Measurements from ENCODE around the gene AKAP8L.
"Not testable (repeated sequence)": the region's sequence is repeated elsewhere in the genome, so short reads cannot be mapped to it uniquely, and the experiment has no call there.

The AKAP8L gene

GRCh38 chr19:15417699-15418098 is 1.1 kb downstream of the AKAP8L start:
- DNase-seq = no peak

- DNase-seq = no peak
These were observed 6.0 kb downstream of the AKAP8L start for GRCh38 chr19:15412832-15413231.

- DNase-seq = not testable (repeated sequence)
These were observed 7.4 kb downstream of the AKAP8L start for GRCh38 chr19:15411351-15411750.

GRCh38 chr19:15404780-15405211 is 14.0 kb downstream of the AKAP8L start:
- DNase-seq = no peak

- no peak for DNase-seq
These were observed 14.6 kb downstream of the AKAP8L start for GRCh38 chr19:15404097-15404779.

GRCh38 chr19:15403151-15403531 is 15.6 kb downstream of the AKAP8L start:
- no peak for DNase-seq

- DNase-seq = no peak
These were observed 16.2 kb downstream of the AKAP8L start for GRCh38 chr19:15402411-15403150.

GRCh38 chr19:15401397-15401710 is 17.4 kb downstream of the AKAP8L start:
- DNase-seq = no peak

- DNase-seq = no peak
These were observed 18.0 kb downstream of the AKAP8L start for GRCh38 chr19:15400521-15401396.

GRCh38 chr19:15399635-15400034 is 19.2 kb downstream of the AKAP8L start:
- no peak for DNase-seq

- DNase-seq = no peak
These were observed 19.6 kb downstream of the AKAP8L start for GRCh38 chr19:15399234-15399515.

- no peak for DNase-seq
These were observed 20.1 kb downstream of the AKAP8L start for GRCh38 chr19:15398501-15399233.

- DNase-seq = no peak
These were observed 21.0 kb downstream of the AKAP8L start for GRCh38 chr19:15397782-15398181.

- DNase-seq = no peak
These were observed 21.6 kb downstream of the AKAP8L start for GRCh38 chr19:15397236-15397635.

GRCh38 chr19:15396436-15396835 is 22.4 kb downstream of the AKAP8L start:
- no peak for DNase-seq

- DNase-seq = not testable (repeated sequence)
These were observed 23.5 kb downstream of the AKAP8L start for GRCh38 chr19:15395251-15395650.

GRCh38 chr19:15394426-15394825 is 24.4 kb downstream of the AKAP8L start:
- no peak for DNase-seq

- DNase-seq = no peak
These were observed 24.8 kb downstream of the AKAP8L start for GRCh38 chr19:15393963-15394362.

GRCh38 chr19:15390814-15391213 is 28.0 kb downstream of the AKAP8L start:
- no peak for DNase-seq

GRCh38 chr19:15381864-15382263 is 36.9 kb downstream of the AKAP8L start:
- no peak for DNase-seq

- DNase-seq = no peak
These were observed 37.4 kb downstream of the AKAP8L start for GRCh38 chr19:15381429-15381828.

- DNase-seq = peak; percentile 55
These were observed 38.7 kb downstream of the AKAP8L start for GRCh38 chr19:15379999-15380647.
